Psoas muscle (tissue), 8 donors: ENCODE results near the gene MTUS2. TPM values are rescaled to one million over a fixed set of nuclear protein-coding genes. Genes with fewer than 3 reads are reported as not detected.
A peak's percentile ranks its signal among the peaks of the same experiment; 100 is the strongest.

Experiments
- ATAC-seq, 4 donors: fragments of 200-7000 bp; cut with Tn5 transposase; one replicate each; pipeline ENCODE4 v1.9.1; 2020; ENCODE audit warnings: moderate library complexity in 3 of 4, mild to moderate bottlenecking in 2 of 4
- DNase-seq, 2 donors: peaks; one replicate each; pipeline ENCODE4 v3.0.0-alpha.2; 2020
- H3K27ac ChIP-seq: fragments of 200-600 bp; one replicate; pipeline ENCODE4 v1.8.0; 2022
- H3K27me3 ChIP-seq, 3 donors: fragments of 200-600 bp in 1 of 3; one replicate each; pipeline versions ENCODE4 v1.6.1 to v1.8.0; 2013 to 2022; ENCODE audit warnings: low read length in 2 of 3, mild to moderate bottlenecking in 2 of 3, moderate library complexity in 1 of 3; ENCODE audit not compliant: insufficient read depth in 3 of 3
- H3K36me3 ChIP-seq, 2 donors: fragments of 200-600 bp in 1 of 2; one replicate each; pipeline versions ENCODE4 v1.6.1 to v1.8.0; 2013 to 2022; ENCODE audit warnings: low read depth in 1 of 2, mild to moderate bottlenecking in 1 of 2, moderate library complexity in 1 of 2; ENCODE audit not compliant: insufficient read depth in 1 of 2
- H3K4me1 ChIP-seq: fragments of 200-600 bp; one replicate; pipeline ENCODE4 v1.8.0; 2022
- H3K4me3 ChIP-seq: fragments of 200-600 bp; one replicate; pipeline ENCODE4 v1.8.0; 2022; ENCODE audit warnings: mild to moderate bottlenecking
- H3K9me3 ChIP-seq: fragments of 200-600 bp; one replicate; pipeline ENCODE4 v1.8.0; 2022
- WGBS, 3 donors: extraction: QIAGEN DNeasy Blood & Tissue Kit; methylation state at CpG; one replicate each; pipeline versions ENCODE4 v1.1.6 to v1.1.7; 2013; 5-methylcytosine and 5-hydroxymethylcytosine counted together
- intact Hi-C, 2 donors: fragments of 100-400 bp; cut with DNase I; formaldehyde crosslinking; loops; one replicate each; pipeline versions ENCODE4 v1.11.0 to v1.14.2; 2022
- polyA plus RNA-seq, 3 donors: library from polyadenylated mRNA; stranded (reverse); fragments of 200-250 nt; gene quantifications; one replicate each; pipeline ENCODE4 v1.2.3, GENCODE V29; 2013
- total RNA-seq, 4 donors: library from RNA; stranded (reverse); fragmentation: NEBNext Ultra II Directional in 2 of 4; extraction: Animal tissue kit (Norgen Biotek cat#: 25700) in 2 of 4; gene quantifications; one replicate each; pipeline versions ENCODE4 v1.2.1 to v1.2.4, GENCODE V29; 2021 to 2023
- TF ChIP-seq, protein P1 (sequence below): fragments of 200-600 bp; IDR thresholded peaks from one replicate; pipeline ENCODE4 v1.8.0; 2022; ENCODE audit warnings: antibody characterized with exemption
- donor health status: healthy with polysubstance abuse.
- donor health status: DM: no; HTN: no; CAD: no; lungs with moderate emphysema.
- donor health status: Bipolar disorder and iron deficiency.
- donor health status: healthy.
- donor health status: DM: yes; HTN: yes; CAD: no.
- donor health status: DM: no; HTN: no; CAD: no.
- donor health status: DM: no; HTN: no; CAD: no.
- donor health status: DM: yes; HTN: yes; CAD: no.

The MTUS2 gene
- total and polyA plus RNA-seq, 7 donors: 0.03 to 0.79 (median 0.14) TPM; not detected in 2

DNA sequence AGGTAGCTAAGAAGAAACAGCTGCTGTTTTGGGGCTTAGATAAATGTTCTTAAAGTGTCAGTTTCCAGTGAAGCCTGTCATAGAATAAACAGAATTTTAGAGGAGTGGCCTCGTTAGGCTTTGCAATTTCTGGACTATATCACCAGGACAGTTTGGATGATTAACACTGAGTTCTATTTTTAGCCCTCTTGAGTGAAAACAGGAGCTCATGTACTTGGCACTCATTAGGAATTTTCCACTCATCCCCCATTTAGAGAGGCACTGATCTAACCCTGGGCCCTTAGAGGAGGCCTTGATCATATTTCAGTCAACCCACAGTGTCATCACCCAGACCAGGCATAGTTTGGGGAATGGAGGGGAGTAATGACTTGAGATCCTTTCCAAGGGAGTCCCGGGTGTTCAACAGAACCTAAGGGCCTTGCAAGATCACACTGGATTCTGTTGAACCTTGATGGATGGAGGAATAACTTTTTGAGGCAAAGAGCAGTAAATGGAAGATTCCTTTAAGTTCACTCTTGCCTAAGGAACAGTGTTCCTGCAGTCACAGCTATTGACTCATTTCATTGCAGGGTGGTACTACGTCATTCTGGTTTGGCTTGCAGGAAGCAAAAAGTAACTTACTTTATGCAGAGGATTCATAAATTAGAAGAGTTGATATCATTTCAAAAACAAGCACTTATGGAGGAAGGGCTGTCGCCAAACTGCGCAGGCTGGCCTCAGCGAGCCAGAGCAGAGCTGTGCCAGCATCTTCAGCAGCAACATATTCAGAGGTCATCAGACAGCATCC is 615.2 kb downstream of the MTUS2 start:
- DNase-seq (no peak), ATAC-seq (peak; percentile 95 to 97 (median 96))
- no peaks in the 10 kb centered on the region for H3K9me3 ChIP-seq
- H3K4me3 ChIP-seq: peak overlapping the region; percentile 17
- peaks cover 29% of the 10 kb centered on the region for H3K4me1 ChIP-seq
- H3K27me3 ChIP-seq: no peaks in the 10 kb centered on the region
- H3K27ac ChIP-seq: peak overlapping the region; percentile 82
- TF ChIP-seq, protein P1, sequence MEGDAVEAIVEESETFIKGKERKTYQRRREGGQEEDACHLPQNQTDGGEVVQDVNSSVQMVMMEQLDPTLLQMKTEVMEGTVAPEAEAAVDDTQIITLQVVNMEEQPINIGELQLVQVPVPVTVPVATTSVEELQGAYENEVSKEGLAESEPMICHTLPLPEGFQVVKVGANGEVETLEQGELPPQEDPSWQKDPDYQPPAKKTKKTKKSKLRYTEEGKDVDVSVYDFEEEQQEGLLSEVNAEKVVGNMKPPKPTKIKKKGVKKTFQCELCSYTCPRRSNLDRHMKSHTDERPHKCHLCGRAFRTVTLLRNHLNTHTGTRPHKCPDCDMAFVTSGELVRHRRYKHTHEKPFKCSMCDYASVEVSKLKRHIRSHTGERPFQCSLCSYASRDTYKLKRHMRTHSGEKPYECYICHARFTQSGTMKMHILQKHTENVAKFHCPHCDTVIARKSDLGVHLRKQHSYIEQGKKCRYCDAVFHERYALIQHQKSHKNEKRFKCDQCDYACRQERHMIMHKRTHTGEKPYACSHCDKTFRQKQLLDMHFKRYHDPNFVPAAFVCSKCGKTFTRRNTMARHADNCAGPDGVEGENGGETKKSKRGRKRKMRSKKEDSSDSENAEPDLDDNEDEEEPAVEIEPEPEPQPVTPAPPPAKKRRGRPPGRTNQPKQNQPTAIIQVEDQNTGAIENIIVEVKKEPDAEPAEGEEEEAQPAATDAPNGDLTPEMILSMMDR: no peak
- no peaks in the 10 kb centered on the region for H3K36me3 ChIP-seq
- WGBS, 3 donors: 28 to 60% (median 44%) methylated on average over 6 of the region's 6 CpGs
- intact Hi-C loops: no loop called here

DNA sequence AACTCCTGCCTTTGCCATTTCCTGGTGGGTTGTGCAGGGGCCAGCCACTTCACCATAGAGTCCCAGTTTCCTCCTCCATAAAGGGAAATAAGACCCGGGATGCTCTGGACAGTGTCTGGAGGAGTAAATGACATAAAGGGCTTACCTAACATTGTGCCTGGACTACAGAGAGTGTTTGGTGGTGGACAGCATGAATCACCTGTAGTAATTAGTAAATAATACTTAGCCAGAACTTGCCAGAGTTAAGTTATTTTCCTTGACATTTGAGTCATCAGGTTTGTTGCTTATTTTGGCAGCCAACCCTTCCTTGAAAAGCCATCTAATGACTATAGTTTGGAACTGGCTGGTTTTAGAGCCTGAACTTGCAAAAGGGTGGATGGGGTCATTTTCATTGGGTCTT is 616.2 kb downstream of the MTUS2 start:
- no peaks in the 10 kb centered on the region for H3K36me3 ChIP-seq
- peak overlapping the region; percentile 82 for H3K27ac ChIP-seq
- intact Hi-C loops: no loop called here
- DNase-seq (no peak), ATAC-seq (peak in 2 of 4 donors; percentile 35 to 37)
- H3K9me3 ChIP-seq: no peaks in the 10 kb centered on the region
- TF ChIP-seq, protein P1: no peak
- H3K4me3 ChIP-seq: no peak overlapping the region
- 68 to 92% (median 83%) methylated on average over 1 of the region's 1 CpG for WGBS, 3 donors
- peaks cover 29% of the 10 kb centered on the region for H3K4me1 ChIP-seq
- no peaks in the 10 kb centered on the region for H3K27me3 ChIP-seq

DNA sequence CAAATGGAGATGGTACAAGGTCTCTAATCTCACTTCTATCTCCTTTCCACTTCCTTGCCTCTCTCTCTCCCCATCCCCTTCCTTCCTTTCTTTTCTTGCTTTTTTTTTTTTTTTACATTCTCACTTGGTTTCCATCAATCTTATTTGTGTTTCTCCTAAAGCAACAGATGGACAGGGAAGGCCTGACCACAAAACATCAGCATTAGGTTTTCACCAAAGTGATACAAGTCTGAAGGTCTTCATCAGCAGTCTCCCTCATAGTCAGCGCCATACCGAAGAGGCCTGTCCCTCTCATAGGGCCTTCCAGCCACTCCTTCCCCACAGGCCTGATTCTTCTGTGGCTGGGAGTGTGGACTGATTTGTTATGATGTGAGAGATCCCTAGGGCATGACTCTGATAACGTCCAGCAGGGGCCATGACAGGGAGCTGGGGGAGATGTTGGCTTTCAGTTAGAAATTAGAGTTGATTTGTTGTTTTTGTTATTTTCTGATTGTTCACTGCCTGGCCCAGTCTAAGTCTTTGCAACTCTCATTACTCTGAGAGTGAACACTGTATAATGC is 616.7 kb downstream of the MTUS2 start:
- Histone ChIP-seq H3K27ac (peak overlapping the region; percentile 82), H3K9me3 (no peaks in the 10 kb centered on the region), H3K4me3 (no peak overlapping the region), H3K36me3 (no peaks in the 10 kb centered on the region), H3K4me1 (peaks cover 29% of the 10 kb centered on the region), H3K27me3 (no peaks in the 10 kb centered on the region)
- ATAC-seq (no peak), DNase-seq (no peak)
- TF ChIP-seq, protein P1: no peak
- whole genome bisulfite sequencing, 3 donors: 91 to 94% (median 92%) methylated on average over 3 of the region's 3 CpGs
- intact Hi-C loops: no loop called here

DNA sequence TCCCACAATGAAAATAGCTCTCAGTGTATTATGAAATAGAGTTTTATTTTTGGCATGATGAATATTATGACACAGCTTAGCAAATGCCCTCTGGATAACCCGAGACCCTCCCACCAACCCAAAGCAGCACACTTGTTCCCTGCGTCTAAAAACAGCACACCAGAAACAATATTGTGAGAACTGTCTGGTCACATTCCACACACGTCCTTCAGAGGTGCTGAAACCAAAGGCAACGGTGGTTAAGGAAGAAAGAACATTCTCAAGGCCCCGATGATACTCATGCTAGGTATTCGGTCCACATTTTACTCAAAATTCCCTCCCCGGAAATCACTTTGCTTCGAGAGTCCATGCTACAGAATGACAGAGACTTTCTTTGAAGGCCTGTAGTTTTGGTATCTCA is 618.6 kb downstream of the MTUS2 start:
- Histone ChIP-seq H3K36me3 (no peaks in the 10 kb centered on the region), H3K27ac (peak overlapping the region; percentile 40), H3K4me1 (peaks cover 29% of the 10 kb centered on the region), H3K9me3 (no peaks in the 10 kb centered on the region), H3K4me3 (no peak overlapping the region), H3K27me3 (no peaks in the 10 kb centered on the region)
- peak; percentile 29 to 73 (median 51) for ATAC-seq
- 32 to 44% (median 35%) methylated on average over 8 of the region's 8 CpGs for WGBS, 3 donors
- intact Hi-C loops: no loop called here
- no peak for DNase-seq
- TF ChIP-seq, protein P1: no peak
